HUES6 (cell line): Measurements from ENCODE around the gene PSMB2.
A peak's percentile ranks its signal among the peaks of the same experiment; 100 is the strongest.

Experiments
- H3K27ac ChIP-seq: 2 replicates; pipeline ENCODE4 v1.7.0; 2013; ENCODE audit warnings: low read depth, mild to moderate bottlenecking, low read length, inconsistent platforms
- H3K27me3 ChIP-seq: 2 replicates; pipeline ENCODE4 v1.6.1; 2013; ENCODE audit warnings: low read length; ENCODE audit not compliant: control insufficient read depth, insufficient read depth
- H3K36me3 ChIP-seq: 2 replicates; pipeline ENCODE4 v1.6.1; 2013; ENCODE audit warnings: low read length; ENCODE audit not compliant: control insufficient read depth, insufficient read depth
- H3K4me1 ChIP-seq: 2 replicates; pipeline ENCODE4 v1.6.1; 2013; ENCODE audit warnings: low read length; ENCODE audit not compliant: control insufficient read depth, insufficient read depth
- H3K4me3 ChIP-seq: 2 replicates; pipeline ENCODE4 v1.5.1; 2013; ENCODE audit warnings: low read depth, low read length
- H3K9ac ChIP-seq: one replicate; pipeline ENCODE4 v1.6.1; 2013; ENCODE audit warnings: mild to moderate bottlenecking, low read length
- H3K9me3 ChIP-seq: 2 replicates; pipeline ENCODE4 v1.6.1; 2013; ENCODE audit warnings: low read depth, low read length; ENCODE audit not compliant: control insufficient read depth, insufficient read depth

Gene PSMB2

GRCh38 chr1:35644204-35644603 is 2.9 kb upstream of the PSMB2 start:
- Histone ChIP-seq H3K4me3 (no peak overlapping the region), H3K27ac (no peak overlapping the region), H3K36me3 (no peaks in the 10 kb centered on the region; the same call in 1 of the 2 replicates), H3K4me1 (no peaks in the 10 kb centered on the region), H3K27me3 (peaks cover 28% of the 10 kb centered on the region; the same call in 1 of the 2 replicates), H3K9ac (no peak overlapping the region), H3K9me3 (peaks cover 12% of the 10 kb centered on the region; the same call in 1 of the 2 replicates)

GRCh38 chr1:35642471-35642955 is 1.2 kb upstream of the PSMB2 start:
- peak overlapping the region; percentile 87 for H3K4me3 ChIP-seq
- peaks cover 26% of the 10 kb centered on the region; the same call in 1 of the 2 replicates for H3K27me3 ChIP-seq
- H3K4me1 ChIP-seq, result peaks cover 8% of the 10 kb centered on the region; the same call in 1 of the 2 replicates
- H3K9ac ChIP-seq, result no peak overlapping the region
- H3K27ac ChIP-seq, result no peak overlapping the region
- peaks cover 8% of the 10 kb centered on the region for H3K36me3 ChIP-seq
- peaks cover 12% of the 10 kb centered on the region; the same call in 1 of the 2 replicates for H3K9me3 ChIP-seq

DNA sequence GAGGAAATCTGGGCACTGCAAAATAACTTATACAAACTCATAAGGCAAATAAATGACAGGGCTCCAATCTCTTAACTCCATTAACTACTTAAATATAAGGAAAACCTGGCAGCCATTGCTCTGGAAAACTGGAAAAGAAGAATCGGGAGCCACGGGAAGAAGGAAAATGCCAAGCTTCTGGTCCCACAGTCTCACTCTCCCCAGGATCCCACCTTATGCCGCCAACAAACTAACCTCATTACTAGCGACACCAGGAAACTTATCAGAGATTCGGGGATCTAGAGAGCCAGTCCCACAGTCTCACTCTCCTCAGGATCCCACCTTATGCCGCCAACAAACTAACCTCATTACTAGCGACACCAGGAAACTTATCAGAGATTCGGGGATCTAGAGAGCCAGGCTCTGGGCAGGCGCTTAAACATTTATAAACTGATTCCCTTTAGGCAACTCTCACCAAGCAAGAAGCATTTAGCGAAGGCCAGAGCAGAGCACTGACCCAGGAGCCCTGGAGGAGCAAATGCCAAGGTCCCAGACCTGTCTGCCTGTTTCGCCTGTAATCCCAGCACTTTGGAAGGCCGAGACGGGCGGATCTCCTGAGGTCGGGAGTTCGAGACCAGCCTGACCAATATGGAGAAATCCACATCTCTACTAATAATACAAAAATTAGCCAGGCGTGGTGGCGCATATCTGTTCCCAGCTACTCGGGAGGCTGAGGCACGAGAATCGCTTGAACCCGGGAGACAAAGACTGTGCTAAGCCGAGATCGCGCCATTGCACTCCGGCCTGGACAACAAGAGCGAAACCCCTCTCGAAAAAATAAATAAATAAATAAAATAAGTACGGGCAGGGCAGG is 720 bp downstream of the PSMB2 start:
- Histone ChIP-seq H3K9ac (peak overlapping the region; percentile 98), H3K4me3 (peak overlapping the region; percentile 87), H3K27me3 (peaks cover 15% of the 10 kb centered on the region; the same call in 1 of the 2 replicates), H3K9me3 (peaks cover 12% of the 10 kb centered on the region; the same call in 1 of the 2 replicates), H3K4me1 (peaks cover 15% of the 10 kb centered on the region; the same call in 1 of the 2 replicates), H3K36me3 (peaks cover 19% of the 10 kb centered on the region), H3K27ac (peak overlapping the region; percentile 84)

DNA sequence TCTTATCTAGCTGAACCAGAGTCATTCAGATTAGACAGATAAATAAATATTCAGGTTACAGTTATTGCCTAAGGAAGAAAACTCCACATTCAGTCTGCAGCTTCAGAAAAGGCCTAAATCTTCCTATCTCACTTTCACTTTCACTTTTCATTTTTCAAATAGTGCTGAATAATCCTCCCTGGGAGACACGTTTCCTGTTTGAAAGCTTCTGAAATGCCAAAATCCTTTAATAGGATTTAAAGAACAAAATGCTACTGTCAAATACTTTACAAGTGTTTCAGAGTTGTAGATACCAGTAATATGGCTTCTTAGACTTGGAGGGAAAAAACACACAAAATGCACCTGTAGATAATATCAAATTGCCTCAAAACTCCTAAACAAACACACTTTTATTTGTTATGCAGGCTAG is 3.9 kb downstream of the PSMB2 start:
- H3K4me1 ChIP-seq, result peaks cover 15% of the 10 kb centered on the region; the same call in 1 of the 2 replicates
- peaks cover 47% of the 10 kb centered on the region for H3K36me3 ChIP-seq
- no peak overlapping the region for H3K9ac ChIP-seq
- peaks cover 12% of the 10 kb centered on the region; the same call in 1 of the 2 replicates for H3K9me3 ChIP-seq
- peak overlapping the region; percentile 73; the same call in 1 of the 2 replicates for H3K27ac ChIP-seq
- H3K4me3 ChIP-seq, result peak overlapping the region; percentile 48
- H3K27me3 ChIP-seq, result no peaks in the 10 kb centered on the region

- no peaks in the 10 kb centered on the region for H3K27me3 ChIP-seq
- peaks cover 83% of the 10 kb centered on the region for H3K36me3 ChIP-seq
- H3K4me1 ChIP-seq, result peaks cover 15% of the 10 kb centered on the region; the same call in 1 of the 2 replicates
- H3K9me3 ChIP-seq, result no peaks in the 10 kb centered on the region
- no peak overlapping the region for H3K9ac ChIP-seq
- no peak overlapping the region for H3K4me3 ChIP-seq
- no peak overlapping the region for H3K27ac ChIP-seq
Observed at GRCh38 chr1:35633547-35633946, 7.8 kb downstream of the PSMB2 start.

DNA sequence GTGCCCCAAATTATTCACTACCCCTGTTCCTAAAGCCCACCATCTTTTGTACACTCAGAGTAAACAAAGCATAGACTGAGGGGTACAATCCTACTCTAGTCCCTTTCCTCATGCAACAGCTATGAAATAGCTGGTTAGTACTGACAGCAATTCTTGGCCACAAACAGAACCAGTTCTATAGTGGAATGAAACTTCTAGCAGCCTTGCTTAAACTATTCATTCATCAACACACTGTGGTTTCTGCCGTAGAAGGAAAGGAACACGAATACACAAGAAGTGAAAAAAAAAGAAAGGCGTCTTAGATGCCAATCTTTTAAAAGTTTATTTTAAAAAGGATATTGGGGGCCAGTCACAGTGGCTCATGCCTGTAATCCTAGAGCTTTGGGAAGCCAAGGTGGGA is 9.9 kb downstream of the PSMB2 start:
- no peaks in the 10 kb centered on the region for H3K9me3 ChIP-seq
- no peaks in the 10 kb centered on the region for H3K4me1 ChIP-seq
- no peaks in the 10 kb centered on the region for H3K27me3 ChIP-seq
- no peak overlapping the region for H3K27ac ChIP-seq
- no peak overlapping the region for H3K9ac ChIP-seq
- no peak overlapping the region for H3K4me3 ChIP-seq
- H3K36me3 ChIP-seq, result peaks cover 91% of the 10 kb centered on the region

GRCh38 chr1:35629051-35629450 is 12.3 kb downstream of the PSMB2 start:
- H3K9me3 ChIP-seq, result no peaks in the 10 kb centered on the region
- H3K36me3 ChIP-seq, result peaks cover 78% of the 10 kb centered on the region
- H3K27me3 ChIP-seq, result no peaks in the 10 kb centered on the region
- H3K4me3 ChIP-seq, result no peak overlapping the region
- no peak overlapping the region for H3K9ac ChIP-seq
- H3K27ac ChIP-seq, result no peak overlapping the region
- H3K4me1 ChIP-seq, result no peaks in the 10 kb centered on the region

DNA sequence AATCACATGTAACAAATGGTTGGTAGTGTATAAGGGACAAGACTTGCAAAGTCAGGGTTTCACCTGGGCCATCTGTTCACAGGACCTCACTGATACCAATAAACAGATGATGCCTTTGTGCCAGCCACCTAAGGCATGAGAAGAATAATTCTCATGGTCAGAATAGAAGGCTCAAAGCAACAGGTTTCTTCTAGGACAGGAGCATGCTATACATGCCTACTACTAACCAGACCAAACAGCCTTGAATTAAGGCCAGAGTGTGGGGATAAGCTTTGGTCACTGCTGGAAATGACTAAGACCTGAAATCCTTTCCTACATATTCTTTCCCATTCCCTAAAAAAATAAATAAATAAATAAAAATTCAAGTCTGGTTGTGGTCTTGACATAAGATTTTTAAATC is 17.5 kb downstream of the PSMB2 start:
- H3K4me1 ChIP-seq, result peaks cover 29% of the 10 kb centered on the region
- H3K27me3 ChIP-seq, result no peaks in the 10 kb centered on the region
- H3K9me3 ChIP-seq, result no peaks in the 10 kb centered on the region
- H3K9ac ChIP-seq, result no peak overlapping the region
- H3K4me3 ChIP-seq, result no peak overlapping the region
- H3K36me3 ChIP-seq, result peaks cover 52% of the 10 kb centered on the region
- H3K27ac ChIP-seq, result no peak overlapping the region

GRCh38 chr1:35622510-35623178 is 18.7 kb downstream of the PSMB2 start:
- Histone ChIP-seq H3K4me3 (0 out of 2 replicates have a peak overlapping the region, but pooled peaks have one; percentile 0), H3K36me3 (peaks cover 52% of the 10 kb centered on the region), H3K27me3 (no peaks in the 10 kb centered on the region), H3K4me1 (peaks cover 29% of the 10 kb centered on the region), H3K9ac (peak overlapping the region; percentile 16), H3K9me3 (no peaks in the 10 kb centered on the region), H3K27ac (no peak overlapping the region)

DNA sequence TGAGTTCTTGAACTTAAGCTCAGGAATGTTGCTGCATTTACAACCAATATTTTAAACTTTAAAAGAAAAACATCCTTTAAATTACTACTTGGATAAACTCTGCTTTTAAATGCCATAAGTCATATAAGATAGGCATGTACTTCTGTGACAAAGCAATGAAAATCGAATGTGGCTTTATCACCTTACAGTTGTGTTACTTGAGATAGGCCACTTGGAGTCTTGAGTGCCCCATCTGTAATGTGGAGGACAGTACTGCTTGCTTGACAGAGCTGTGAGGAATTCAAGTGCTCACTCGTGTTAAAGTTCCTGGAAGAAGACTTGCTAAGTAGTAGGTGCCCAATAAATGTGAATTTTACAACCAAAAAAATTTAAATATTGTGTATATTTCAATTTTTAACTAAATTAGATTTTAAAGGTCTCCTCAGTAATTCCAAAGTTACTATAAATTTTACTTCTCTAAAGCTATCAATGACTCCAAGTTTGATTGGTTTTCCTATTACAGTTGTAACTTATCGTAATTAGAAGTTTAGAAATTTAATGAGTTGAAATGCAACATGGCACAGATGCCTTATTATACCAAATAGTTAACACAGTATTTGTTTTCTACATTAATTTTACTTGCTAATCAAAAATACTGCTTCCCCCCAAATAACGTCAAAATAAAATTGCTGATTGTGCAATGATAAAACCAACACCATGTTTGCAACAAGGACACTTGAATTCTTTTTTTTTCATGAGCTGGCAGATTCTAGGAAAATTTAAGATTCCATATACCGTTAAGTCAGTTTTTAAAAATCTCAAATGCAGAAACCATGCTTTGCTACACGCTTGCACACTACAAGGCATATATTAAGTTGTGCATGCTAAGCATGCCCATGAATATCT is 21.8 kb downstream of the PSMB2 start:
- Histone ChIP-seq H3K9me3 (no peaks in the 10 kb centered on the region), H3K36me3 (peaks cover 63% of the 10 kb centered on the region), H3K4me1 (peaks cover 29% of the 10 kb centered on the region), H3K9ac (no peak overlapping the region), H3K27ac (no peak overlapping the region), H3K27me3 (no peaks in the 10 kb centered on the region), H3K4me3 (no peak overlapping the region)
